ENCODE measurements around the gene RFX5. TPM values are rescaled to one million over a fixed set of nuclear protein-coding genes. Genes with fewer than 3 reads are reported as not detected.
A peak's percentile ranks its signal among the peaks of the same experiment; 100 is the strongest.

The RFX5 gene
- total RNA-seq, 4 donors from 2014 or later = 22.9 to 66.4 (median 34.1) TPM

DNA sequence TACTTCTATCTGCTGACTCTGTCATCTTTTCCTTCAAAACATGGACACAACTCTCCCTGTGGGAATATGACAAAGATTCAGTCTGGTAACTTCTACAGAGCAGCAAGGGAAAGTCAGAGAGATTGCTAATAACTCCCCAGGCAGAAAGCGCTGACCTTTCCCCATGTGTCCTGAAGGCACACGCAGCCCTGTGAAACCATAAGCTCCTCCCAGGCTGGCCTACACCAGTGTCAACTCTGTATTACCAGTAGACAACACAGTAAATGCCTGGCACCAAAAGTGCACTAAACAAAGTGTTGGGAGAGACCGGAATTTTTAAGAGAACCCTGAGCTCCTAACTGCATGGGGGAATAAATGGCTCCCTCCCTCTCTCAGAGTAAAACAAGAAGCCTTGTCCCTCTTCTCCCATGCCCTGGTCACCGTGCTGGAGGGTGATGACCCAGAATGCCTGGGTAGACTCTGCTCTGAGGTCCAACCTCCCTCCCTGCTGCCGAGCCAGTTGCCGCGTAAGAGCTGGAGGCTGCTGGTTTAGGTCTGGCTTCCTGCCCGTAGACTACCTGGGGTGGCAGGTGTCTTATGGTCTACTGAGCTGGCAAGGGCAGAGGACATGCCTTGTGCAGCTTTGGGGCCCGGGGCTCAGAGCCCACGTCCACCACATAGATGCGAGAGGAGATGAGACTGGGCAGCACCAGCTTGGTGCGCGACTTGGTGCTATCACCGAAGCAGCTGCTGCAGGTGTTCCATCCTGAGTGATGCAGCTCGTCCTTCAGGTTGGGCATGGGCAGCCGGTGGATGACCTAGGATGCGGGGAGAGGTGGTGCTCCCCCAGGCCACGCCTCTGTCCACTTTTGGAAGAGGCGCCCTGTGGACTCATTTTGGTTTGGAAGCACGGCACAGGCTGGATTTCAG, 21.6 kb upstream of the RFX5 start:
- peaks cover 5 to 12% of the 10 kb centered on the region in 2 donors for H3K4me1 ChIP-seq
- intact Hi-C loops (cut with DNase I; ENCODE audit: low total_unique reads) = no loop called here
- peak overlapping the region; percentile 10 to 60 for H3K27ac ChIP-seq
- TF ChIP-seq, protein P1, sequence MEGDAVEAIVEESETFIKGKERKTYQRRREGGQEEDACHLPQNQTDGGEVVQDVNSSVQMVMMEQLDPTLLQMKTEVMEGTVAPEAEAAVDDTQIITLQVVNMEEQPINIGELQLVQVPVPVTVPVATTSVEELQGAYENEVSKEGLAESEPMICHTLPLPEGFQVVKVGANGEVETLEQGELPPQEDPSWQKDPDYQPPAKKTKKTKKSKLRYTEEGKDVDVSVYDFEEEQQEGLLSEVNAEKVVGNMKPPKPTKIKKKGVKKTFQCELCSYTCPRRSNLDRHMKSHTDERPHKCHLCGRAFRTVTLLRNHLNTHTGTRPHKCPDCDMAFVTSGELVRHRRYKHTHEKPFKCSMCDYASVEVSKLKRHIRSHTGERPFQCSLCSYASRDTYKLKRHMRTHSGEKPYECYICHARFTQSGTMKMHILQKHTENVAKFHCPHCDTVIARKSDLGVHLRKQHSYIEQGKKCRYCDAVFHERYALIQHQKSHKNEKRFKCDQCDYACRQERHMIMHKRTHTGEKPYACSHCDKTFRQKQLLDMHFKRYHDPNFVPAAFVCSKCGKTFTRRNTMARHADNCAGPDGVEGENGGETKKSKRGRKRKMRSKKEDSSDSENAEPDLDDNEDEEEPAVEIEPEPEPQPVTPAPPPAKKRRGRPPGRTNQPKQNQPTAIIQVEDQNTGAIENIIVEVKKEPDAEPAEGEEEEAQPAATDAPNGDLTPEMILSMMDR (IDR thresholded peaks at IDR 0.05) = no peak
- no peak for TF ChIP-seq POLR2A (IDR thresholded peaks at IDR 0.05)
- no peaks in the 10 kb centered on the region for H3K9me3 ChIP-seq
- H3K27me3 ChIP-seq = no peaks in the 10 kb centered on the region
- H3K36me3 ChIP-seq = no peaks in the 10 kb centered on the region
- H3K4me3 ChIP-seq = no peak overlapping the region
- no peak for DNase-seq

DNA sequence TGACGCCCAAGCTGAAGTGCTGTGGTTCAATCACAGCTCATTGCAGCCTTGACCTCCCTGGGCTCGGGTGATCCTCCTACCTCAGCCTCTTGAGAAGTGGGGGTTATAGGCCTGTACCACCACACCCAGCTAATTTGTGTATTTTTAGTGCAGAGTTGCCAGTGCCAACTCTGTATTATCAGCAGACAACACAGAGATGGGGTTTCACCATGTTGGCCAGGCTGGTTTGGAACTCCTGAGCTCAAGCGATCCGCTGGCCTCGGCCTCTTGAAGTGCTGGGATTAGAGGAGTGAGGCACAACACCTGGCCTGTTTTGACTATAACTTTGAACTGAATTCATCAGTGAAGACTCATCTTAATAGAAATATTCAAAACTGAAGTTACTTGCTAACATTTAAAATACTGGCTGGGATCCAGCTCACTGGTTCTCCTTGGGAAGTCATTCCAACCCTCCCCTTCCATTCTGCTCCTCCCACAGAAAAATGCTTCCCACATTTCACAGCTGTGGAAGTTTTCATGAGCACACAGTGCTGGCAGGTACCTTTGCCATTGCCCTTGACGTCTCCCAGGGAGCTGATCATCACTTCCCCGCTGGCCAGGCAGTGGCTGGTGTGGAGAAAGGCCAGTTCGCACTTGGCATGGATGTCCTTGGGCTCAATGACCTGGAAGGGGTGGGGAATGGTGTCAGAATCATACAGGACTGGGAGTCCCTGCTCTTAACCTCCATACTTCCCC, 20.8 kb upstream of the RFX5 start:
- no peak overlapping the region for H3K4me3 ChIP-seq
- no peaks in the 10 kb centered on the region for H3K9me3 ChIP-seq
- peak in 1 of 2 donors; percentile 29 for DNase-seq
- no peaks in the 10 kb centered on the region for H3K27me3 ChIP-seq
- TF ChIP-seq POLR2A (IDR thresholded peaks at IDR 0.05) = no peak
- TF ChIP-seq, protein P1 (IDR thresholded peaks at IDR 0.05) = no peak
- peak overlapping the region; percentile 43 to 60 for H3K27ac ChIP-seq
- intact Hi-C loops (cut with DNase I; ENCODE audit: low total_unique reads) = no loop called here
- H3K36me3 ChIP-seq = no peaks in the 10 kb centered on the region
- H3K4me1 ChIP-seq = peaks cover 5 to 12% of the 10 kb centered on the region in 2 donors

DNA sequence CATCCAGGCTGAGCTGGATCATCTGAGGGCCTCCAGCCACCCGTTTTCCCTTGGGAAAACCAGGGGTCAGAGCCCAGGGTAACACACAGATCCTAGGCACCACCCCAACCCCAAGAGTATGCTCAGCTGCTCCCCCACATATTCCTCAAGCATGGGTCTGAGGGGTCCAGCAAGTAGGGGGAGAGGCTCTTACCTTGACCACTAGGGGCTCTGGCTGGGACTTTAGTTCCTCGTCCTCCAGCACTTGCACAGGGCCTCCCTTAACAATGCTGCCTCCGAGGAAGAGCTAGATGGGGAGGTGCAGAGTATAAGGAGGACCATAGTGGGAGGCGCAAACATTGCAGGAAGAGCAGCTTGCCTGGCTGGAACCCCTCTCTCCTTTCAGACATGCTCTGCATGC, 17.9 kb upstream of the RFX5 start:
- TF ChIP-seq, protein P1 (IDR thresholded peaks at IDR 0.05) = no peak
- TF ChIP-seq POLR2A (IDR thresholded peaks at IDR 0.05) = no peak
- intact Hi-C loops (cut with DNase I; ENCODE audit: low total_unique reads) = no loop called here
- Histone ChIP-seq H3K4me3 (no peak overlapping the region), H3K36me3 (no peaks in the 10 kb centered on the region), H3K4me1 (peaks cover 0 to 5% of the 10 kb centered on the region in 2 donors), H3K27me3 (no peaks in the 10 kb centered on the region), H3K9me3 (no peaks in the 10 kb centered on the region), H3K27ac (no peak overlapping the region)
- no peak for DNase-seq

DNA sequence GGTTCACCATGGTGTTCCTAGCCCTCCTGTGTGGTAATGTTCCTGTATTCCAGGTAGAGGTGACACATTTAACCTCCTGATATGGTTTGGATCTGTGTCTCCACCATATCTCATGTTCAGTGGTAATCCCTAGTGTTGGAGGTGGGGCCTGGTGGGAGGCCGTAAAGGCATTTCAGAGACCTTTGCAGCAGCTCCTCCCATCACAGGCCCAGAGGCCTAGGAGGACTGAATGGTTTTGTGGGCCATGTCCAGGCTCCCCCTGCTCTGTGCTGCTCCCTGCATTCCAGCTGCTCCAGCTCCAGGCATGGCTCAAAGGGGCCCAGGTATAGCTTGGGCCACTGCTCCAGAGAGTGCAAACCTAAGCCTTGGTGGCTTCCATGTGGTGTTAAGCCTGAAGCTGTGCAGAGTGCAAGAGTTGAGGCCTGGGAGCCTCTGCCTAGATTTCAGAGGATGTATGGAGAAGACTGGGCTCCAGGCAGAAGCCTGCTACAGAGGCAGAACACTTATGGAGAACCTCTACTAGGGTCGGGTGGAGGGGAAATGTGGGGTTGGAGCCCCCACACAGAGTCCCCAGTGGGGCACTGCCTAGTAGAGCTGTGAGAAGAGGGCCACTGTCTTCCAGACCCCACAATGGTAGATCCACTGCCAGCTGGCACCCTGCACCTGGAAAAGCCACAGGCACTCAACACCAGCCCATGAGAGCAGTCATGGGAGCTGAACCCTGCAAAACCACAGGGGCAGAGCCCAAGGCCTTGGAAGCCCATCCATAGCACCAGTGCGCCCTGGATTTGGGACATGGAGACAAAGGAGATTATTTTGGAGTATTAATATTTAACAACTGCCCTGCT, 15.5 kb upstream of the RFX5 start:
- TF ChIP-seq, protein P1 (IDR thresholded peaks at IDR 0.05) = no peak
- no peak for TF ChIP-seq POLR2A (IDR thresholded peaks at IDR 0.05)
- no peaks in the 10 kb centered on the region for H3K27me3 ChIP-seq
- no peak for DNase-seq
- no peak overlapping the region for H3K27ac ChIP-seq
- no peaks in the 10 kb centered on the region for H3K4me1 ChIP-seq
- H3K36me3 ChIP-seq = no peaks in the 10 kb centered on the region
- no peak overlapping the region for H3K4me3 ChIP-seq
- intact Hi-C loops (cut with DNase I; ENCODE audit: low total_unique reads) = no loop called here
- H3K9me3 ChIP-seq = no peaks in the 10 kb centered on the region

Data from uterus (tissue), 4 donors.